HCT116 (cell line): Measurements from ENCODE around the gene SLC10A4. TPM values are rescaled to one million over a fixed set of nuclear protein-coding genes. Genes with fewer than 3 reads are reported as not detected.

Experiments
- ATAC-seq: fragments of 200-7000 bp; cut with Tn5 transposase; 2 replicates; pipeline ENCODE4 v1.9.1; 2020; ENCODE audit warnings: mild to moderate bottlenecking, moderate library complexity
- BruUV-seq: library from RNA; stranded (reverse); fragments of 400-500 nt; replicated peaks from 2 replicates; lab custom pipeline; 2021; lab: Mats Ljungman, UMichigan
- CTCF ChIA-PET: fragments of 300-600 bp; sonication (Branson Sonifier 250); formaldehyde crosslinking; loops from one replicate; lab custom pipeline; 2021; ENCODE audit warnings: antibody characterized with exemption; lab: Charles Lee
- POLR2A ChIA-PET: fragments of 300-600, 350-600 bp; sonication (Branson Sonifier 250); formaldehyde crosslinking; loops from one replicate; lab custom pipeline; 2021; ENCODE audit warnings: antibody characterized with exemption; lab: Charles Lee
- RAD21 ChIA-PET, 2 experiments: fragments of 300-600 bp; sonication (Branson Sonifier 250); formaldehyde crosslinking; loops; one replicate each; lab custom pipeline; 2023; ENCODE audit warnings: low total read pairs in 2 of 2; ENCODE audit not compliant: uncharacterized antibody in 2 of 2, unreplicated experiment in 2 of 2, low non-redundant PET in 1 of 2; lab: Charles Lee
- DNase-seq: peaks from one replicate; pipeline ENCODE4 v3.0.0-alpha.2; 2010; ENCODE audit warnings: low read depth, low spot score
- H2AFZ ChIP-seq: fragments of 200-600 bp; shearing (Covaris generic), sonication (generic); 2 replicates; pipeline ENCODE4 v1.6.1; 2017; ENCODE audit warnings: low read depth, mixed run types, mixed read lengths, antibody characterized with exemption, low read length; ENCODE audit not compliant: poor library complexity, severe bottlenecking
- H3K27ac ChIP-seq: 2 replicates; pipeline ENCODE4 v1.5.1; 2012; ENCODE audit warnings: low read depth, low read length
- H3K27me3 ChIP-seq: fragments of 200-600 bp; sonication (generic); 2 replicates; pipeline ENCODE4 v1.6.1; 2016; ENCODE audit warnings: mixed run types, low read length, mixed read lengths; ENCODE audit not compliant: insufficient read depth
- H3K36me3 ChIP-seq, 2 experiments: fragments of 200-500 bp in 1 of 2; fragments of 200-600 bp in 1 of 2; sonication (Bioruptor generic) in 1 of 2; sonication (generic) in 1 of 2; 2 replicates each; pipeline versions ENCODE4 v1.5.1 to v1.6.1; 2014 to 2016; ENCODE audit warnings: low read length in 2 of 2, inconsistent platforms in 1 of 2, mixed read lengths in 1 of 2, mixed run types in 1 of 2; ENCODE audit not compliant: insufficient read depth in 2 of 2, control insufficient read depth in 1 of 2
- H3K4me1 ChIP-seq, 2 experiments: fragments of 200-600 bp in 1 of 2; sonication (generic) in 1 of 2; 2 replicates each; pipeline versions ENCODE4 v1.5.1 to v1.6.1; 2012 to 2017; ENCODE audit warnings: low read length in 2 of 2, inconsistent platforms in 1 of 2, mild to moderate bottlenecking in 1 of 2, mixed read lengths in 1 of 2, mixed run types in 1 of 2, moderate library complexity in 1 of 2; ENCODE audit not compliant: insufficient read depth in 2 of 2, control insufficient read depth in 1 of 2
- H3K4me2 ChIP-seq: fragments of 200-600 bp; sonication (generic); 2 replicates; pipeline ENCODE4 v1.6.1; 2017; ENCODE audit warnings: mixed run types, low read length, mixed read lengths
- H3K4me3 ChIP-seq, 2 experiments: fragments of 200-600 bp in 1 of 2; sonication (generic) in 1 of 2; replicated peaks in 1 of 2; 2 replicates each; pipeline ENCODE4 v1.5.1; 2011 to 2016; ENCODE audit warnings: low read length in 2 of 2, control low read depth in 1 of 2, low read depth in 1 of 2, mild to moderate bottlenecking in 1 of 2, mixed read lengths in 1 of 2, mixed run types in 1 of 2
- H3K79me2 ChIP-seq: fragments of 200-600 bp; sonication (generic); 2 replicates; pipeline ENCODE4 v1.6.1; 2017; ENCODE audit warnings: mild to moderate bottlenecking, mixed run types, low read length, moderate library complexity, mixed read lengths; ENCODE audit not compliant: insufficient read depth
- H3K9ac ChIP-seq: fragments of 200-600 bp; sonication (generic); 2 replicates; pipeline ENCODE4 v1.6.1; 2016; ENCODE audit warnings: low read length, mixed read lengths
- H3K9me2 ChIP-seq: fragments of 200-600 bp; sonication (generic), shearing (Covaris generic); 2 replicates; pipeline ENCODE4 v1.6.1; 2017; ENCODE audit warnings: mixed run types, mild to moderate bottlenecking, moderate library complexity; ENCODE audit not compliant: insufficient read depth
- H3K9me3 ChIP-seq, 2 experiments: fragments of 200-500 bp in 1 of 2; fragments of 200-600 bp in 1 of 2; sonication (Bioruptor generic) in 1 of 2; sonication (generic) in 1 of 2; 2 replicates each; pipeline ENCODE4 v1.6.1; 2014 to 2017; ENCODE audit warnings: low read length in 2 of 2, mixed read lengths in 2 of 2, inconsistent platforms in 1 of 2, low read depth in 1 of 2, mild to moderate bottlenecking in 1 of 2, mixed run types in 1 of 2, moderate library complexity in 1 of 2; ENCODE audit not compliant: control insufficient read depth in 1 of 2, insufficient read depth in 1 of 2
- H4K20me1 ChIP-seq: fragments of 200-600 bp; sonication (generic), shearing (Covaris generic); 2 replicates; pipeline ENCODE4 v1.6.1; 2017; ENCODE audit warnings: mixed run types, mild to moderate bottlenecking, moderate library complexity; ENCODE audit not compliant: insufficient read depth
- CBX3 ChIP-seq: IDR thresholded peaks from 2 replicates; pipeline ENCODE4 v1.6.1; 2012; ENCODE audit warnings: low read depth
- CEBPB ChIP-seq: IDR thresholded peaks from 2 replicates; pipeline ENCODE4 v1.6.1; 2012; ENCODE audit warnings: low read depth
- EGR1 ChIP-seq: IDR thresholded peaks from 2 replicates; pipeline ENCODE4 v1.6.1; 2012; ENCODE audit warnings: low read depth
- ELF1 ChIP-seq: IDR thresholded peaks from 2 replicates; pipeline ENCODE4 v1.6.1; 2012; ENCODE audit warnings: low read depth, borderline replicate concordance
- EZH2 ChIP-seq: fragments of 200-600 bp; sonication (generic); IDR thresholded peaks from 2 replicates; pipeline ENCODE4 v1.6.1; 2017; ENCODE audit warnings: antibody characterized with exemption, mixed run types
- EZH2phosphoT487 ChIP-seq: fragments of 200-600 bp; IDR thresholded peaks from 2 replicates; pipeline ENCODE4 v1.6.1; 2018; ENCODE audit warnings: antibody characterized with exemption, borderline replicate concordance
- FOSL1 ChIP-seq: IDR thresholded peaks from 2 replicates; pipeline ENCODE4 v1.6.1; 2012; ENCODE audit warnings: low read depth
- POLR2A ChIP-seq: IDR thresholded peaks from 2 replicates; pipeline ENCODE4 v1.7.0; 2011; ENCODE audit warnings: borderline replicate concordance; ENCODE audit not compliant: insufficient read depth, insufficient read length; ENCODE audit errors: extremely low read depth
- POLR2AphosphoS5 ChIP-seq: IDR thresholded peaks from 2 replicates; pipeline ENCODE4 v1.6.1; 2011; ENCODE audit warnings: mild to moderate bottlenecking, low read depth, low read length, moderate library complexity
- RAD21 ChIP-seq: IDR thresholded peaks from 2 replicates; pipeline ENCODE4 v1.6.1; 2012; ENCODE audit warnings: low read depth, mild to moderate bottlenecking
- SIN3A ChIP-seq: IDR thresholded peaks from 2 replicates; pipeline ENCODE4 v1.6.1; 2012; ENCODE audit warnings: low read depth
- SRF ChIP-seq: IDR thresholded peaks from 2 replicates; pipeline ENCODE4 v1.6.1; 2012; ENCODE audit warnings: low read depth
- TCF7L2 ChIP-seq: IDR thresholded peaks from 2 replicates; pipeline ENCODE4 v1.7.0; 2011; ENCODE audit warnings: borderline replicate concordance, inconsistent platforms; ENCODE audit not compliant: insufficient read depth, insufficient read length; ENCODE audit errors: extremely low read depth
- ZFX ChIP-seq: fragments of 450-650 bp; IDR thresholded peaks from 2 replicates; pipeline ENCODE4 v1.6.1; 2017
- ZNF274 ChIP-seq: fragments of 200-500 bp; sonication (Bioruptor generic); IDR thresholded peaks from 2 replicates; pipeline ENCODE4 v1.6.1; 2014; ENCODE audit warnings: mild to moderate bottlenecking, low read depth, low read length, inconsistent platforms
- intact Hi-C: fragments of 100-400 bp; cut with micrococcal nuclease; formaldehyde crosslinking; loops from 2 replicates; pipeline ENCODE4 v1.10.0; 2022
- total RNA-seq: library from RNA; stranded (reverse); gene quantifications from one replicate; pipeline ENCODE4 v1.2.1, GENCODE V29; 2021; ENCODE audit not compliant: unreplicated experiment
- TF ChIP-seq, protein P1 (sequence below): IDR thresholded peaks from 2 replicates; pipeline ENCODE4 v1.6.1; 2012
- TF ChIP-seq, protein P2 (sequence below): IDR thresholded peaks from 2 replicates; pipeline ENCODE4 v1.6.1; 2011; ENCODE audit warnings: mild to moderate bottlenecking, low read length, moderate library complexity; ENCODE audit not compliant: insufficient replicate concordance; ENCODE audit errors: extremely low read depth
- TF ChIP-seq, protein P3 (sequence below), 3 experiments: fragments of 200-600 bp in 1 of 3; sonication (generic) in 1 of 3; IDR thresholded peaks in 2 of 3; conservative IDR thresholded peaks in 1 of 3; 2 replicates each; pipeline ENCODE4 v1.5.1; 2012 to 2017; ENCODE audit warnings: low read depth in 2 of 3, low read length in 2 of 3, antibody characterized with exemption in 1 of 3, borderline replicate concordance in 1 of 3, control low read depth in 1 of 3, mild to moderate bottlenecking in 1 of 3, mixed read lengths in 1 of 3, mixed run types in 1 of 3, moderate library complexity in 1 of 3; ENCODE audit not compliant: insufficient read depth in 1 of 3
- TF ChIP-seq, protein P4 (sequence below): IDR thresholded peaks from 2 replicates; pipeline ENCODE4 v1.6.1; 2012; ENCODE audit warnings: low read depth
- TF ChIP-seq, protein P5 (sequence below): IDR thresholded peaks from 2 replicates; pipeline ENCODE4 v1.6.1; 2012

SLC10A4 gene
- total RNA-seq, 1 experiment from 2014 or later: 8.4 TPM

DNA sequence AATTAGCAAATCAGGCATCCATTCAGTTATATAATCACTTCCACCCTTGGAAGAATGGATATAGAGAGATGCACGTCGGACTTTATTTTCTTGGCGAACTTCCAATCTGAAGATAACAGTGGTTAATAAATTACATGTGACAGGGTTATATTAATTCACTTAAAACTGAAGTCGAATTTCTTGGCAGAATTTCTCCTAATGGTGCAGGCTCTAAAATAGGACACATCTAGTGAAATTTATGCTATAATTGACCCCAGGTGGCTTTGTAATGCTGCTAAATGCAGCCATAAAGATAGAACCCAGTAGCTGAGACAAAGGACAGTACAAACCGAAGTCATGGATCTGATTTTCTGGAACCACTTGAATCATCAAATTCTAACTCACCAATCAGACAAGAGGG, 20.8 kb upstream of the SLC10A4 start:
- TF ChIP-seq, protein P1, sequence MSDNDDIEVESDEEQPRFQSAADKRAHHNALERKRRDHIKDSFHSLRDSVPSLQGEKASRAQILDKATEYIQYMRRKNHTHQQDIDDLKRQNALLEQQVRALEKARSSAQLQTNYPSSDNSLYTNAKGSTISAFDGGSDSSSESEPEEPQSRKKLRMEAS: no peak
- TF ChIP-seq ZNF274 (no peak), SIN3A (no peak), EZH2phosphoT487 (no peak), RAD21 (no peak), EZH2 (no peak), CEBPB (no peak), EGR1 (no peak), SRF (no peak), ELF1 (no peak), ZFX (no peak), POLR2AphosphoS5 (no peak), TCF7L2 (no peak), POLR2A (no peak), CBX3 (no peak), FOSL1 (no peak)
- TF ChIP-seq, protein P2, sequence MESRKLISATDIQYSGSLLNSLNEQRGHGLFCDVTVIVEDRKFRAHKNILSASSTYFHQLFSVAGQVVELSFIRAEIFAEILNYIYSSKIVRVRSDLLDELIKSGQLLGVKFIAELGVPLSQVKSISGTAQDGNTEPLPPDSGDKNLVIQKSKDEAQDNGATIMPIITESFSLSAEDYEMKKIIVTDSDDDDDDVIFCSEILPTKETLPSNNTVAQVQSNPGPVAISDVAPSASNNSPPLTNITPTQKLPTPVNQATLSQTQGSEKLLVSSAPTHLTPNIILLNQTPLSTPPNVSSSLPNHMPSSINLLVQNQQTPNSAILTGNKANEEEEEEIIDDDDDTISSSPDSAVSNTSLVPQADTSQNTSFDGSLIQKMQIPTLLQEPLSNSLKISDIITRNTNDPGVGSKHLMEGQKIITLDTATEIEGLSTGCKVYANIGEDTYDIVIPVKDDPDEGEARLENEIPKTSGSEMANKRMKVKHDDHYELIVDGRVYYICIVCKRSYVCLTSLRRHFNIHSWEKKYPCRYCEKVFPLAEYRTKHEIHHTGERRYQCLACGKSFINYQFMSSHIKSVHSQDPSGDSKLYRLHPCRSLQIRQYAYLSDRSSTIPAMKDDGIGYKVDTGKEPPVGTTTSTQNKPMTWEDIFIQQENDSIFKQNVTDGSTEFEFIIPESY: no peak
- TF ChIP-seq, protein P3, sequence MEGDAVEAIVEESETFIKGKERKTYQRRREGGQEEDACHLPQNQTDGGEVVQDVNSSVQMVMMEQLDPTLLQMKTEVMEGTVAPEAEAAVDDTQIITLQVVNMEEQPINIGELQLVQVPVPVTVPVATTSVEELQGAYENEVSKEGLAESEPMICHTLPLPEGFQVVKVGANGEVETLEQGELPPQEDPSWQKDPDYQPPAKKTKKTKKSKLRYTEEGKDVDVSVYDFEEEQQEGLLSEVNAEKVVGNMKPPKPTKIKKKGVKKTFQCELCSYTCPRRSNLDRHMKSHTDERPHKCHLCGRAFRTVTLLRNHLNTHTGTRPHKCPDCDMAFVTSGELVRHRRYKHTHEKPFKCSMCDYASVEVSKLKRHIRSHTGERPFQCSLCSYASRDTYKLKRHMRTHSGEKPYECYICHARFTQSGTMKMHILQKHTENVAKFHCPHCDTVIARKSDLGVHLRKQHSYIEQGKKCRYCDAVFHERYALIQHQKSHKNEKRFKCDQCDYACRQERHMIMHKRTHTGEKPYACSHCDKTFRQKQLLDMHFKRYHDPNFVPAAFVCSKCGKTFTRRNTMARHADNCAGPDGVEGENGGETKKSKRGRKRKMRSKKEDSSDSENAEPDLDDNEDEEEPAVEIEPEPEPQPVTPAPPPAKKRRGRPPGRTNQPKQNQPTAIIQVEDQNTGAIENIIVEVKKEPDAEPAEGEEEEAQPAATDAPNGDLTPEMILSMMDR (IDR thresholded peaks at IDR 0.05 in 2 of 3, conservative IDR thresholded peaks at IDR 0.05 in 1 of 3; ENCODE audit: borderline replicate concordance in 1 of 3, insufficient read depth in 1 of 3, low read depth in 2 of 3, low read length in 2 of 3): no peak
- TF ChIP-seq, protein P4, sequence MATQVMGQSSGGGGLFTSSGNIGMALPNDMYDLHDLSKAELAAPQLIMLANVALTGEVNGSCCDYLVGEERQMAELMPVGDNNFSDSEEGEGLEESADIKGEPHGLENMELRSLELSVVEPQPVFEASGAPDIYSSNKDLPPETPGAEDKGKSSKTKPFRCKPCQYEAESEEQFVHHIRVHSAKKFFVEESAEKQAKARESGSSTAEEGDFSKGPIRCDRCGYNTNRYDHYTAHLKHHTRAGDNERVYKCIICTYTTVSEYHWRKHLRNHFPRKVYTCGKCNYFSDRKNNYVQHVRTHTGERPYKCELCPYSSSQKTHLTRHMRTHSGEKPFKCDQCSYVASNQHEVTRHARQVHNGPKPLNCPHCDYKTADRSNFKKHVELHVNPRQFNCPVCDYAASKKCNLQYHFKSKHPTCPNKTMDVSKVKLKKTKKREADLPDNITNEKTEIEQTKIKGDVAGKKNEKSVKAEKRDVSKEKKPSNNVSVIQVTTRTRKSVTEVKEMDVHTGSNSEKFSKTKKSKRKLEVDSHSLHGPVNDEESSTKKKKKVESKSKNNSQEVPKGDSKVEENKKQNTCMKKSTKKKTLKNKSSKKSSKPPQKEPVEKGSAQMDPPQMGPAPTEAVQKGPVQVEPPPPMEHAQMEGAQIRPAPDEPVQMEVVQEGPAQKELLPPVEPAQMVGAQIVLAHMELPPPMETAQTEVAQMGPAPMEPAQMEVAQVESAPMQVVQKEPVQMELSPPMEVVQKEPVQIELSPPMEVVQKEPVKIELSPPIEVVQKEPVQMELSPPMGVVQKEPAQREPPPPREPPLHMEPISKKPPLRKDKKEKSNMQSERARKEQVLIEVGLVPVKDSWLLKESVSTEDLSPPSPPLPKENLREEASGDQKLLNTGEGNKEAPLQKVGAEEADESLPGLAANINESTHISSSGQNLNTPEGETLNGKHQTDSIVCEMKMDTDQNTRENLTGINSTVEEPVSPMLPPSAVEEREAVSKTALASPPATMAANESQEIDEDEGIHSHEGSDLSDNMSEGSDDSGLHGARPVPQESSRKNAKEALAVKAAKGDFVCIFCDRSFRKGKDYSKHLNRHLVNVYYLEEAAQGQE: no peak
- TF ChIP-seq, protein P5, sequence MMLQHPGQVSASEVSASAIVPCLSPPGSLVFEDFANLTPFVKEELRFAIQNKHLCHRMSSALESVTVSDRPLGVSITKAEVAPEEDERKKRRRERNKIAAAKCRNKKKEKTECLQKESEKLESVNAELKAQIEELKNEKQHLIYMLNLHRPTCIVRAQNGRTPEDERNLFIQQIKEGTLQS: no peak
- DNase-seq: no peak
- ChIA-PET RAD21 (no interaction called here), POLR2A (no interaction called here), CTCF (no interaction called here)
- H3K9me3 ChIP-seq: no peaks in the 10 kb centered on the region
- no peaks in the 10 kb centered on the region for H3K9me2 ChIP-seq
- H3K4me2 ChIP-seq: no peak overlapping the region
- no peak overlapping the region for H2AFZ ChIP-seq
- ATAC-seq: no peak
- intact Hi-C loops: no loop called here
- no peaks in the 10 kb centered on the region for H4K20me1 ChIP-seq
- no peaks in the 10 kb centered on the region for H3K27me3 ChIP-seq
- no peak overlapping the region for H3K27ac ChIP-seq
- no peaks in the 10 kb centered on the region for H3K79me2 ChIP-seq
- H3K4me3 ChIP-seq: no peak overlapping the region
- BruUV-seq: no TSS peak
- H3K9ac ChIP-seq: no peak overlapping the region
- peaks cover 0 to 6% of the 10 kb centered on the region in 2 experiments; a peak in 1 of 4 replicates for H3K4me1 ChIP-seq
- H3K36me3 ChIP-seq: no peaks in the 10 kb centered on the region
